ENCODE results near the gene SFRP5. TPM values are rescaled to one million over a fixed set of nuclear protein-coding genes. Genes with fewer than 3 reads are reported as not detected.
A peak's percentile ranks its signal among the peaks of the same experiment; 100 is the strongest.

The SFRP5 gene
- total RNA-seq, 1 donor from 2014 or later = not detected

DNA sequence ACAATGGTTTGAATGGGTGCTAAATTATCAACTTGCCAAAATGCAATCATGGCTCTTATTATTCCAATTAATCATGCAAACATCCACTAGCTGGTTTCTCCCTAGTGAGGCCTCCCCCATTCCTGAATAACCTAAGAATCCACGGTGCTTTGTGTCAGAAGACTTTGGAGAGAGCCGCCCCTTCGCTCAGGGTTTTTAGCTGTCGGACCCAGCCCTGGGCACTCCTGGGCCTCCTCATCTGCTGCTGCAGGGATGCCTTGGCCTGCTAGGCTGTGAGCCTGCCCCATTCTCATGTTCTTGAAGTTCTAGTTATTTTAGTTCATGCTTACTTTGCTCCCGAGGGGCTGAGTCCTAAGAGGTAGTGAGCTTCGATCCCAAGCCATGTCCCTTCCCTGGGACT, 34.1 kb upstream of the SFRP5 start:
- no peaks in the 10 kb centered on the region for H3K79me2 ChIP-seq (ENCODE audit: low read depth)
- no peaks in the 10 kb centered on the region for H3K9me3 Mint-ChIP-seq
- no peaks in the 10 kb centered on the region for H3K36me3 ChIP-seq
- peaks cover 4% of the 10 kb centered on the region for H3F3A ChIP-seq (ENCODE audit: low read depth)
- no peak overlapping the region for H2AFZ ChIP-seq (replicated peaks)
- H3K27ac Mint-ChIP-seq = no peak overlapping the region
- no peaks in the 10 kb centered on the region for H3K9me3 ChIP-seq (ENCODE audit: low read depth)
- H3K4me1 ChIP-seq = peaks cover 14% of the 10 kb centered on the region
- no peak overlapping the region for H3K4me3 Mint-ChIP-seq
- H3K4me1 Mint-ChIP-seq = peaks cover 2% of the 10 kb centered on the region
- H3K9ac ChIP-seq = no peak overlapping the region
- peak; percentile 12 for DNase-seq (ENCODE audit: low spot score)
- no peaks in the 10 kb centered on the region for H3K27me3 ChIP-seq
- H3K27me3 Mint-ChIP-seq (ENCODE audit: insufficient read depth, low read depth) = peaks cover 4% of the 10 kb centered on the region
- no peak overlapping the region for H3K27ac ChIP-seq
- no peak overlapping the region for H3K4me3 ChIP-seq
- TF ChIP-seq, protein P1, sequence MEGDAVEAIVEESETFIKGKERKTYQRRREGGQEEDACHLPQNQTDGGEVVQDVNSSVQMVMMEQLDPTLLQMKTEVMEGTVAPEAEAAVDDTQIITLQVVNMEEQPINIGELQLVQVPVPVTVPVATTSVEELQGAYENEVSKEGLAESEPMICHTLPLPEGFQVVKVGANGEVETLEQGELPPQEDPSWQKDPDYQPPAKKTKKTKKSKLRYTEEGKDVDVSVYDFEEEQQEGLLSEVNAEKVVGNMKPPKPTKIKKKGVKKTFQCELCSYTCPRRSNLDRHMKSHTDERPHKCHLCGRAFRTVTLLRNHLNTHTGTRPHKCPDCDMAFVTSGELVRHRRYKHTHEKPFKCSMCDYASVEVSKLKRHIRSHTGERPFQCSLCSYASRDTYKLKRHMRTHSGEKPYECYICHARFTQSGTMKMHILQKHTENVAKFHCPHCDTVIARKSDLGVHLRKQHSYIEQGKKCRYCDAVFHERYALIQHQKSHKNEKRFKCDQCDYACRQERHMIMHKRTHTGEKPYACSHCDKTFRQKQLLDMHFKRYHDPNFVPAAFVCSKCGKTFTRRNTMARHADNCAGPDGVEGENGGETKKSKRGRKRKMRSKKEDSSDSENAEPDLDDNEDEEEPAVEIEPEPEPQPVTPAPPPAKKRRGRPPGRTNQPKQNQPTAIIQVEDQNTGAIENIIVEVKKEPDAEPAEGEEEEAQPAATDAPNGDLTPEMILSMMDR (IDR thresholded peaks at IDR 0.05) = no peak
- TF ChIP-seq EZH2phosphoT487 (IDR thresholded peaks at IDR 0.05) = no peak
- no peak for TF ChIP-seq EZH2 (IDR thresholded peaks at IDR 0.05)
- H3K36me3 Mint-ChIP-seq = no peaks in the 10 kb centered on the region
- peak overlapping the region; percentile 48 for H3K4me2 ChIP-seq
- H4K20me1 ChIP-seq (ENCODE audit: low read depth) = no peaks in the 10 kb centered on the region

DNA sequence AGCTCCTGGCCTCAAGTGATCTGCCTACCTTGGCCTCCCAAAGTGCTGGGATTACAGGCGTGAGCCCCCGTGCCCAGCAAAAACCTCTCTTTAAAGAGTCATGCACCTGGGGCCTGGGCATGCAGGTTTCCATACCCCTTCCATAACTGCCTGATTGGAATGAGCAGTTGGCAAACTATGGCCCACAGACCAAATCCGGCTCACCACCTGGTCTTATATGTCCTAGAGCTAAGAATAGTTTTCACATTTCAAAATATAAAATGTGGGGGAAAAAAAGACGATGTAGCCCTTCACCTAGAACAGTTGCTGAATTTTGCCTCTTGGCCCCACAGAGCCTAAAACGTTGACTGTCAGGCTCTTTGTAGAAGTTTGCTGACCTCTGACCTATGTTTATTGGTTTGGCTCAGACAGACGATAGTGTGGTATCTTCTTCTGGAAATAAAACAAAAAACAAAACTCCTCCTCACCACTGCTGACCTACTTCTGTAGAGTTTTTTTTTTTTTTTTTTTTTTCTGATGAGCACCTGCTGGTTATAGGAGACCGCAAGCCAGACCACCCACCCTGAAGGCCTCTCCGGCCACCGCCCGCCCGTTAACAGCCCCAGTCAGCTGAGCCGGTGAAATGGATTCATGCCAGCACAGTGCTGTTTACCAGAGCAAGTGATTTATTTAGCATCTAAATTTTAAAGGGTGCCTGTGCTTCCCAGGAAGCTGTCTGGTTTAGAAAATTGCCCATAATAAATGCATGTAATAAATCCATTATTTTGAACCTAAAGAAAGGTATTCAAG, 33.5 kb upstream of the SFRP5 start:
- Histone ChIP-seq H3K27ac (no peak overlapping the region), H4K20me1 (ENCODE audit: low read depth) (no peaks in the 10 kb centered on the region), H3K9ac (no peak overlapping the region), H3K36me3 (no peaks in the 10 kb centered on the region), H3K4me2 (peak overlapping the region; percentile 48), H3K79me2 (ENCODE audit: low read depth) (no peaks in the 10 kb centered on the region), H3K4me3 (no peak overlapping the region), H3F3A (ENCODE audit: low read depth) (peaks cover 4% of the 10 kb centered on the region), H3K27me3 (no peaks in the 10 kb centered on the region), H2AFZ (replicated peaks) (no peak overlapping the region), H3K4me1 (peaks cover 14% of the 10 kb centered on the region), H3K9me3 (ENCODE audit: low read depth) (no peaks in the 10 kb centered on the region)
- Mint-ChIP-seq H3K4me1 (peaks cover 2% of the 10 kb centered on the region), H3K27me3 (ENCODE audit: insufficient read depth, low read depth) (peaks cover 7% of the 10 kb centered on the region), H3K27ac (no peak overlapping the region), H3K4me3 (no peak overlapping the region), H3K9me3 (no peaks in the 10 kb centered on the region), H3K36me3 (no peaks in the 10 kb centered on the region)
- no peak for TF ChIP-seq EZH2phosphoT487 (IDR thresholded peaks at IDR 0.05)
- TF ChIP-seq, protein P1 (IDR thresholded peaks at IDR 0.05) = no peak
- TF ChIP-seq EZH2 (IDR thresholded peaks at IDR 0.05) = no peak
- DNase-seq (ENCODE audit: low spot score) = peak; percentile 75

DNA sequence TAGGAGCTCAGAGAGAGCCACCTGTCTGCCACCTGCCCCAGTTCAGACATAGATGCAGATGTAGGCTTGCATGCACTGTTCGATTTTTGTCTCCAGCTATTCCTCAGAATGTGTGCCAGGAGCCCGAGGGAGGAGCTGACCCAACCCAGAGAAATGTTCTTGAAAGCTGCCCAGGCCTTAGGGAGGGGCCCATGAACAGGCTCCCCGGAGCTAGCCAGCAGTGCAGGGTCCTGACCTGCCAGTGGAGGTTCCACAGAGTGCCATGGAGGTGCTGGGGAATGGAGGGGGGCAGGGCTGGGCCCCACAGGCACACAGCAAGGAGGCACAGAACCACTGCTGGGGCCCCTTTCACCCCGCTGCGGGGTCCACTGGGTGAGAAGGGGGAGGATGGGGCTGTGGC, 29.6 kb upstream of the SFRP5 start:
- TF ChIP-seq, protein P1 (IDR thresholded peaks at IDR 0.05) = no peak
- no peak for TF ChIP-seq EZH2 (IDR thresholded peaks at IDR 0.05)
- no peak for TF ChIP-seq EZH2phosphoT487 (IDR thresholded peaks at IDR 0.05)
- H3K4me1 ChIP-seq = peaks cover 14% of the 10 kb centered on the region
- peaks cover 9% of the 10 kb centered on the region for H3K27me3 Mint-ChIP-seq (ENCODE audit: insufficient read depth, low read depth)
- no peak for DNase-seq (ENCODE audit: low spot score)
- no peaks in the 10 kb centered on the region for H3K36me3 ChIP-seq
- H3K4me1 Mint-ChIP-seq = peaks cover 2% of the 10 kb centered on the region
- no peak overlapping the region for H3K9ac ChIP-seq
- H3K4me3 Mint-ChIP-seq = no peak overlapping the region
- no peaks in the 10 kb centered on the region for H3K79me2 ChIP-seq (ENCODE audit: low read depth)
- peaks cover 4% of the 10 kb centered on the region for H3F3A ChIP-seq (ENCODE audit: low read depth)
- no peak overlapping the region for H3K27ac ChIP-seq
- H3K27ac Mint-ChIP-seq = no peak overlapping the region
- peaks cover 3% of the 10 kb centered on the region for H3K9me3 Mint-ChIP-seq
- no peaks in the 10 kb centered on the region for H4K20me1 ChIP-seq (ENCODE audit: low read depth)
- no peaks in the 10 kb centered on the region for H3K36me3 Mint-ChIP-seq
- H3K4me3 ChIP-seq = no peak overlapping the region
- no peaks in the 10 kb centered on the region for H3K9me3 ChIP-seq (ENCODE audit: low read depth)
- H3K27me3 ChIP-seq = no peaks in the 10 kb centered on the region
- H3K4me2 ChIP-seq = no peak overlapping the region
- no peak overlapping the region for H2AFZ ChIP-seq (replicated peaks)
